H9 (cell line): ENCODE measurements around the gene SIN3B. TPM values are rescaled to one million over a fixed set of nuclear protein-coding genes. Genes with fewer than 3 reads are reported as not detected.

Source experiments
- DNase-seq: peaks from one replicate; pipeline ENCODE4 v3.0.0-alpha.2; 2017
- H2AFZ ChIP-seq: one replicate; pipeline ENCODE4 v1.6.1; 2013; ENCODE audit warnings: mild to moderate bottlenecking, low read length, control low read depth, moderate library complexity
- H2AK5ac ChIP-seq: 2 replicates; pipeline ENCODE4 v1.6.1; 2013; ENCODE audit warnings: low read length, control low read depth, mixed read lengths; ENCODE audit not compliant: insufficient read length
- H2BK120ac ChIP-seq: one replicate; pipeline ENCODE4 v1.6.1; 2013; ENCODE audit warnings: low read depth, mild to moderate bottlenecking, low read length, control low read depth, inconsistent platforms; ENCODE audit not compliant: poor library complexity, severe bottlenecking
- H2BK12ac ChIP-seq: 2 replicates; pipeline ENCODE4 v1.6.1; 2013; ENCODE audit warnings: low read length, control low read depth, mixed read lengths, low read depth; ENCODE audit not compliant: insufficient read length
- H2BK15ac ChIP-seq: 2 replicates; pipeline ENCODE4 v1.6.1; 2013; ENCODE audit warnings: low read depth, low read length, control low read depth
- H2BK20ac ChIP-seq: one replicate; pipeline ENCODE4 v1.6.1; 2013; ENCODE audit warnings: low read depth, mild to moderate bottlenecking, low read length, control low read depth, inconsistent platforms; ENCODE audit not compliant: poor library complexity, severe bottlenecking
- H2BK5ac ChIP-seq: 2 replicates; pipeline ENCODE4 v1.6.1; 2013; ENCODE audit warnings: low read length, control low read depth, mixed read lengths; ENCODE audit not compliant: insufficient read length
- H3K14ac ChIP-seq: 2 replicates; pipeline ENCODE4 v1.6.1; 2013; ENCODE audit warnings: low read length, control low read depth; ENCODE audit not compliant: insufficient read depth
- H3K18ac ChIP-seq: 2 replicates; pipeline ENCODE4 v1.6.1; 2013; ENCODE audit warnings: low read depth, mild to moderate bottlenecking, mixed read lengths, low read length, control low read depth; ENCODE audit not compliant: insufficient read length
- H3K23ac ChIP-seq: 2 replicates; pipeline ENCODE4 v1.6.1; 2013; ENCODE audit warnings: low read length, control low read depth, mixed read lengths, low read depth; ENCODE audit not compliant: insufficient read length
- H3K23me2 ChIP-seq: 2 replicates; pipeline ENCODE4 v1.6.1; 2013; ENCODE audit warnings: low read depth, mild to moderate bottlenecking, mixed read lengths, low read length, control low read depth; ENCODE audit not compliant: insufficient read length, poor library complexity, severe bottlenecking
- H3K27ac ChIP-seq: 2 replicates; pipeline ENCODE4 v1.5.1; 2013; ENCODE audit warnings: low read length, control low read depth, mixed read lengths, low read depth; ENCODE audit not compliant: insufficient read length
- H3K27me3 ChIP-seq: 2 replicates; pipeline ENCODE4 v1.6.1; 2013; ENCODE audit warnings: low read length, control low read depth, inconsistent platforms; ENCODE audit not compliant: insufficient read depth
- H3K4ac ChIP-seq: 2 replicates; pipeline ENCODE4 v1.6.1; 2013; ENCODE audit warnings: low read depth, mild to moderate bottlenecking, control low read depth, inconsistent platforms, low read length, moderate library complexity
- H3K4me1 ChIP-seq: 2 replicates; pipeline ENCODE4 v1.6.1; 2013; ENCODE audit warnings: low read length, control low read depth, inconsistent platforms; ENCODE audit not compliant: insufficient read depth
- H3K4me2 ChIP-seq: 2 replicates; pipeline ENCODE4 v1.6.1; 2013; ENCODE audit warnings: low read length, control low read depth, mixed read lengths; ENCODE audit not compliant: insufficient read length, insufficient read depth
- H3K56ac ChIP-seq: 2 replicates; pipeline ENCODE4 v1.6.1; 2013; ENCODE audit warnings: low read depth, mild to moderate bottlenecking, mixed read lengths, low read length, control low read depth; ENCODE audit not compliant: insufficient read length
- H3K79me1 ChIP-seq: 2 replicates; pipeline ENCODE4 v1.6.1; 2013; ENCODE audit warnings: low read depth, mild to moderate bottlenecking, moderate library complexity, low read length, control low read depth, inconsistent platforms; ENCODE audit not compliant: insufficient read depth, poor library complexity, severe bottlenecking
- H3K79me2 ChIP-seq: 2 replicates; pipeline ENCODE4 v1.6.1; 2013; ENCODE audit warnings: low read length, control low read depth, inconsistent platforms; ENCODE audit not compliant: insufficient read depth
- H3K9ac ChIP-seq: 2 replicates; pipeline ENCODE4 v1.6.1; 2013; ENCODE audit warnings: low read length, control low read depth, mixed read lengths; ENCODE audit not compliant: insufficient read length; ENCODE audit errors: extremely low read depth
- H3K9me3 ChIP-seq: one replicate; pipeline ENCODE4 v1.6.1; 2013; ENCODE audit warnings: low read depth, low read length, inconsistent platforms; ENCODE audit not compliant: control insufficient read depth
- H3T11ph ChIP-seq: one replicate; pipeline ENCODE4 v1.6.1; 2013; ENCODE audit warnings: mild to moderate bottlenecking, low read length, control low read depth, inconsistent platforms
- H4K20me1 ChIP-seq: one replicate; pipeline ENCODE4 v1.6.1; 2013; ENCODE audit not compliant: control insufficient read depth, insufficient read length, insufficient read depth
- H4K5ac ChIP-seq: 2 replicates; pipeline ENCODE4 v1.6.1; 2013; ENCODE audit warnings: low read depth, mild to moderate bottlenecking, mixed read lengths, low read length, control low read depth; ENCODE audit not compliant: insufficient read length
- H4K8ac ChIP-seq: replicated peaks from 2 replicates; pipeline ENCODE4 v1.6.1; 2013; ENCODE audit warnings: low read length, control low read depth, mixed read lengths, low read depth; ENCODE audit not compliant: insufficient read length
- H4K91ac ChIP-seq: 2 replicates; pipeline ENCODE4 v1.6.1; 2013; ENCODE audit warnings: low read depth, mild to moderate bottlenecking, moderate library complexity, mixed read lengths, low read length, control low read depth; ENCODE audit not compliant: insufficient read length
- H3K27ac Mint-ChIP-seq, 3 experiments: 2 replicates in 2 of 3; 3 replicates in 1 of 3; pipeline ENCODE4 v1.8.0; 2020 to 2021; ENCODE audit warnings: mixed read lengths in 3 of 3, mild to moderate bottlenecking in 1 of 3, moderate library complexity in 1 of 3
- H3K27me3 Mint-ChIP-seq: 2 replicates; pipeline ENCODE4 v1.8.0; 2021; ENCODE audit warnings: low read depth, mild to moderate bottlenecking, moderate library complexity, mixed read lengths
- H3K36me3 Mint-ChIP-seq, 3 experiments: 2 replicates in 2 of 3; 3 replicates in 1 of 3; pipeline ENCODE4 v1.8.0; 2020 to 2021; ENCODE audit warnings: low read depth in 3 of 3, mixed read lengths in 3 of 3; ENCODE audit not compliant: insufficient read depth in 1 of 3
- H3K4me1 Mint-ChIP-seq, 2 experiments: 2 replicates each; pipeline ENCODE4 v1.8.0; 2020; ENCODE audit warnings: mixed read lengths in 2 of 2
- H3K4me3 Mint-ChIP-seq, 2 experiments: 2 replicates in 1 of 2; 3 replicates in 1 of 2; pipeline ENCODE4 v1.8.0; 2020 to 2021; ENCODE audit warnings: mild to moderate bottlenecking in 2 of 2, mixed read lengths in 2 of 2, moderate library complexity in 1 of 2
- H3K9me3 Mint-ChIP-seq, 2 experiments: 2 replicates in 1 of 2; 3 replicates in 1 of 2; pipeline ENCODE4 v1.8.0; 2020; ENCODE audit warnings: mild to moderate bottlenecking in 2 of 2, mixed read lengths in 2 of 2, moderate library complexity in 1 of 2
- CTCF ChIP-seq: fragments of 200-600 bp; sonication (generic); conservative IDR thresholded peaks from 3 replicates; pipeline ENCODE4 v1.8.0; 2021; ENCODE audit warnings: antibody characterized with exemption, mild to moderate bottlenecking
- WGBS: extraction: QIAGEN DNeasy Blood & Tissue Kit; methylation state at CpG from one replicate; pipeline ENCODE4 v1.1.7; 2013; ENCODE audit warnings: missing lambda C conversion rate, low lambda C conversion rate, mixed read lengths; ENCODE audit not compliant: insufficient read length; ENCODE audit errors: extremely low coverage; 5-methylcytosine and 5-hydroxymethylcytosine counted together
- total RNA-seq: library from RNA; stranded (reverse); gene quantifications from 2 replicates; pipeline ENCODE4 v1.2.1, GENCODE V29; 2021

The SIN3B gene
- total RNA-seq, 1 experiment from 2014 or later, result 72.7 TPM

GRCh38 chr19:16876904-16877361 lies 47.7 kb downstream of the SIN3B start:
- Mint-ChIP-seq H3K4me1 (no peaks in the 10 kb centered on the region), H3K27me3 (peaks cover 2% of the 10 kb centered on the region), H3K27ac (peak overlapping the region in 1 of 3 experiments; percentile 55; a peak in 1 of 7 replicates), H3K9me3 (peaks cover 13 to 23% of the 10 kb centered on the region in 2 experiments), H3K36me3 (peaks cover 62 to 83% (median 73%) of the 10 kb centered on the region in 3 experiments), H3K4me3 (no peak overlapping the region)
- no peaks in the 10 kb centered on the region for H4K20me1 ChIP-seq
- H3K4me2 ChIP-seq, result no peak overlapping the region
- no peak overlapping the region for H4K5ac ChIP-seq
- no peak overlapping the region for H3K14ac ChIP-seq
- no peaks in the 10 kb centered on the region for H3K4me1 ChIP-seq
- no peak overlapping the region for H3T11ph ChIP-seq
- H3K56ac ChIP-seq, result no peak overlapping the region
- no peak overlapping the region for H2BK120ac ChIP-seq
- no peak overlapping the region for H2BK12ac ChIP-seq
- DNase-seq, result no peak
- H2BK20ac ChIP-seq, result no peak overlapping the region
- H2AFZ ChIP-seq, result no peak overlapping the region
- H3K23ac ChIP-seq, result no peak overlapping the region
- H4K91ac ChIP-seq, result no peak overlapping the region
- no peak for TF ChIP-seq CTCF
- no peaks in the 10 kb centered on the region for H3K27me3 ChIP-seq
- H3K27ac ChIP-seq, result no peak overlapping the region
- H2BK15ac ChIP-seq, result no peak overlapping the region
- H3K4ac ChIP-seq, result no peak overlapping the region
- no peak overlapping the region for H2AK5ac ChIP-seq
- no peak overlapping the region for H3K18ac ChIP-seq
- peaks cover 2% of the 10 kb centered on the region for H3K9me3 ChIP-seq
- H4K8ac ChIP-seq, result no peak overlapping the region
- H3K9ac ChIP-seq, result no peak overlapping the region
- H2BK5ac ChIP-seq, result no peak overlapping the region
- peaks cover 5% of the 10 kb centered on the region; the same call in 1 of the 2 replicates for H3K79me2 ChIP-seq
- peaks cover 2% of the 10 kb centered on the region for H3K79me1 ChIP-seq
- H3K23me2 ChIP-seq, result no peaks in the 10 kb centered on the region
- no CpG with 5 or more reads among the region's 12 CpGs for WGBS
